ENCODE results near the gene AIP.
A peak's percentile ranks its signal among the peaks of the same experiment; 100 is the strongest.
"Not testable (repeated sequence)": the region's sequence is repeated elsewhere in the genome, so short reads cannot be mapped to it uniquely, and the experiment has no call there.

The AIP gene

DNA sequence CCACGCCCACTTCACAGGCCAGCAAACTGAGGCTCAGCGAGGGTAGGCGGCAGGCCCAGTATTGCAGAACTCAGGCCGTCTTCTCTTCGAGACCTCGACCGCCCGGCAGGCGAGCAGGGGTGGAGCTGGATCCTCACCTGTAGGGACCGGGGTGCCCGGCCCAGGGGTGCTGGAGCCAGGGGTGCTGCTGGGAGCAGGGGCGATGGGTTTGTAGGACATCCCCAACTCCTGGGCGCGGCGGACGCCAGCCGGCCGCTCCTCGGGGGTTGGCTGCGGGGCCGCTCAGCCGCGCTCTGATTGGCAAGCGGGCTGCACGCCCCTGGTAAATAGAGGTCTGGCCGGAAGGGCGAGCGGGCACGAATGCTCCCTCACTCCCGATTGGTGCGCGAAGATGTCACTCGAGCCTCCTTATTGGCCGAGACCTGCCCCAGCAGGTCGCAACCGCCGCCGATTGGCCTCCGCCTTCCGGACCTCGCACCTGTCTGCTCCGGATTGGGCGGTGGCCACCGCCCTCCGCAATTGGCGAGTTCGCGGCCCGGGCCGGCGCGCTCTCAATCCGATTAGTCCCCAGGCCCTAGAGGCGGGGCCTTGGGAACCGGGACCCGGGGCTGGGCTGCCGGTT, 25.1 kb downstream of the AIP start, which contains the start of gene CDK2AP2:
CDK2AP2 (minus strand) TSS at position 299 of the 622 bp plus-strand sequence; CDS start at position 219, 80 bp downstream.
- no peaks in the 10 kb centered on the region for H3K9me3 ChIP-seq (ENCODE audit: insufficient read depth, low read depth, low read length)
- no peaks in the 10 kb centered on the region for H3K9me2 ChIP-seq (replicated peaks; ENCODE audit: low read depth, low read length)
- H3K4me1 ChIP-seq (ENCODE audit: insufficient read depth, low read length, poor library complexity, severe bottlenecking): peaks cover 36% of the 10 kb centered on the region
- TF ChIP-seq EZH2phosphoT487 (IDR thresholded peaks at IDR 0.05; ENCODE audit: borderline replicate concordance): no peak
- TF ChIP-seq, protein P1, sequence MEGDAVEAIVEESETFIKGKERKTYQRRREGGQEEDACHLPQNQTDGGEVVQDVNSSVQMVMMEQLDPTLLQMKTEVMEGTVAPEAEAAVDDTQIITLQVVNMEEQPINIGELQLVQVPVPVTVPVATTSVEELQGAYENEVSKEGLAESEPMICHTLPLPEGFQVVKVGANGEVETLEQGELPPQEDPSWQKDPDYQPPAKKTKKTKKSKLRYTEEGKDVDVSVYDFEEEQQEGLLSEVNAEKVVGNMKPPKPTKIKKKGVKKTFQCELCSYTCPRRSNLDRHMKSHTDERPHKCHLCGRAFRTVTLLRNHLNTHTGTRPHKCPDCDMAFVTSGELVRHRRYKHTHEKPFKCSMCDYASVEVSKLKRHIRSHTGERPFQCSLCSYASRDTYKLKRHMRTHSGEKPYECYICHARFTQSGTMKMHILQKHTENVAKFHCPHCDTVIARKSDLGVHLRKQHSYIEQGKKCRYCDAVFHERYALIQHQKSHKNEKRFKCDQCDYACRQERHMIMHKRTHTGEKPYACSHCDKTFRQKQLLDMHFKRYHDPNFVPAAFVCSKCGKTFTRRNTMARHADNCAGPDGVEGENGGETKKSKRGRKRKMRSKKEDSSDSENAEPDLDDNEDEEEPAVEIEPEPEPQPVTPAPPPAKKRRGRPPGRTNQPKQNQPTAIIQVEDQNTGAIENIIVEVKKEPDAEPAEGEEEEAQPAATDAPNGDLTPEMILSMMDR (conservative IDR thresholded peaks at IDR 0.05; ENCODE audit: low read length): no peak
- no peaks in the 10 kb centered on the region for H3K27me3 ChIP-seq (ENCODE audit: insufficient read depth, low read length, poor library complexity, severe bottlenecking)
- peaks cover 32% of the 10 kb centered on the region for H3K79me2 ChIP-seq (ENCODE audit: insufficient read depth, low read length)
- peak within 1 kb of the TSS; percentile 98 for H3K4me2 ChIP-seq (ENCODE audit: low read depth, low read length, poor library complexity, severe bottlenecking)
- H3K9ac ChIP-seq (ENCODE audit: low read depth, low read length, poor library complexity, severe bottlenecking): peak within 1 kb of the TSS; percentile 78
- H2AFZ ChIP-seq (ENCODE audit: low read length): peak within 1 kb of the TSS; percentile 89
- H3F3A ChIP-seq (ENCODE audit: low read depth): peaks cover 6% of the 10 kb centered on the region
- H3K4me3 ChIP-seq (ENCODE audit: low read length, poor library complexity, severe bottlenecking): peak within 1 kb of the TSS; percentile 86
- H4K20me1 ChIP-seq (ENCODE audit: insufficient read depth, low read length, poor library complexity, severe bottlenecking): peaks cover 31% of the 10 kb centered on the region
- H3K36me3 ChIP-seq (ENCODE audit: insufficient read depth, low read length): no peaks in the 10 kb centered on the region

DNA sequence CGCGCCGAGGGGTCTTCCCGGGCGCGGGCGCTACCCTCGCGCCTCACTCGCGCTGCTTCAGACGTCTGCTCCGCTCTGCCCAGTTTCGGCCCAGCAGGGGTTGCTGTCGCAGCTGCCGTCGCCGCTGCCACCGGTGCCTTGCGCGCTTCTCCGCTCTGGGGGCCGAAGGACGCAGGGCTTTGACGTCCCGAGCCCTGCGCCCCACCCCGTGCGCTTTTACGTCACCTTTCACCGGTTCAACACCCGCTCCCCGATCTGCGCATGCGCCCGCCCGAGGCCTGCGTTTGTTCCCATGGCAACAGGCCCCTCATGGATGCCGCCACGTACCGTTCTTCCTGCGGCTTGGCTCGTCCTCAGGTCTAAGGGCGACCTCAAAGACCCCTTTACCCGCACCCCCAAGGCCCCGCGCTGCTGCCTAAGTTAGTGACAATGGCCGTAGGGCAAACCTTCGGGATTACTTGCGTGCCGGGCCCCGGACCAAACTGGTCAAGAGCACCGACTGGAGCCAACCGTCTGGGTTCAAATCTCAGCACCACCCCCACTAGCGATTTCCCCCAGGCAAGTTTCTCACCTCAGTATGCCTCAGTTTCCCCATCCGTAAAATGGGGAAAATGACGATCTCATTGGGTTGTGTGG, 25.8 kb downstream of the AIP start:
- H3K27me3 ChIP-seq (ENCODE audit: insufficient read depth, low read length, poor library complexity, severe bottlenecking): no peaks in the 10 kb centered on the region
- peak overlapping the region; percentile 86 for H3K4me3 ChIP-seq (ENCODE audit: low read length, poor library complexity, severe bottlenecking)
- H3K36me3 ChIP-seq (ENCODE audit: insufficient read depth, low read length): no peaks in the 10 kb centered on the region
- H3K4me1 ChIP-seq (ENCODE audit: insufficient read depth, low read length, poor library complexity, severe bottlenecking): peaks cover 33% of the 10 kb centered on the region
- H3K4me2 ChIP-seq (ENCODE audit: low read depth, low read length, poor library complexity, severe bottlenecking): peak overlapping the region; percentile 97
- peak overlapping the region; percentile 78 for H3K9ac ChIP-seq (ENCODE audit: low read depth, low read length, poor library complexity, severe bottlenecking)
- H3K79me2 ChIP-seq (ENCODE audit: insufficient read depth, low read length): peaks cover 26% of the 10 kb centered on the region
- peaks cover 26% of the 10 kb centered on the region for H4K20me1 ChIP-seq (ENCODE audit: insufficient read depth, low read length, poor library complexity, severe bottlenecking)
- TF ChIP-seq, protein P1 (conservative IDR thresholded peaks at IDR 0.05; ENCODE audit: low read length): no peak
- no peak for TF ChIP-seq EZH2phosphoT487 (IDR thresholded peaks at IDR 0.05; ENCODE audit: borderline replicate concordance)
- H2AFZ ChIP-seq (ENCODE audit: low read length): peak overlapping the region; percentile 89
- H3F3A ChIP-seq (ENCODE audit: low read depth): peaks cover 6% of the 10 kb centered on the region
- no peaks in the 10 kb centered on the region for H3K9me3 ChIP-seq (ENCODE audit: insufficient read depth, low read depth, low read length)
- no peaks in the 10 kb centered on the region for H3K9me2 ChIP-seq (replicated peaks; ENCODE audit: low read depth, low read length)

- no peak overlapping the region for H3K9ac ChIP-seq (ENCODE audit: low read depth, low read length, poor library complexity, severe bottlenecking)
- H3K36me3 ChIP-seq (ENCODE audit: insufficient read depth, low read length): no peaks in the 10 kb centered on the region
- no peak overlapping the region for H3K4me3 ChIP-seq (ENCODE audit: low read length, poor library complexity, severe bottlenecking)
- peaks cover 6% of the 10 kb centered on the region for H3F3A ChIP-seq (ENCODE audit: low read depth)
- peaks cover 16% of the 10 kb centered on the region for H3K79me2 ChIP-seq (ENCODE audit: insufficient read depth, low read length)
- TF ChIP-seq, protein P1 (conservative IDR thresholded peaks at IDR 0.05; ENCODE audit: low read length): no peak
- no peak for TF ChIP-seq EZH2phosphoT487 (IDR thresholded peaks at IDR 0.05; ENCODE audit: borderline replicate concordance)
- H3K9me3 ChIP-seq (ENCODE audit: insufficient read depth, low read depth, low read length): no peaks in the 10 kb centered on the region
- no peak overlapping the region for H2AFZ ChIP-seq (ENCODE audit: low read length)
- peaks cover 21% of the 10 kb centered on the region for H4K20me1 ChIP-seq (ENCODE audit: insufficient read depth, low read length, poor library complexity, severe bottlenecking)
- H3K27me3 ChIP-seq (ENCODE audit: insufficient read depth, low read length, poor library complexity, severe bottlenecking): no peaks in the 10 kb centered on the region
- H3K4me1 ChIP-seq (ENCODE audit: insufficient read depth, low read length, poor library complexity, severe bottlenecking): peaks cover 26% of the 10 kb centered on the region
- H3K9me2 ChIP-seq (replicated peaks; ENCODE audit: low read depth, low read length): no peaks in the 10 kb centered on the region
- H3K4me2 ChIP-seq (ENCODE audit: low read depth, low read length, poor library complexity, severe bottlenecking): no peak overlapping the region
These were observed 27.2 kb downstream of the AIP start for GRCh38 chr11:67510023-67510345.

DNA sequence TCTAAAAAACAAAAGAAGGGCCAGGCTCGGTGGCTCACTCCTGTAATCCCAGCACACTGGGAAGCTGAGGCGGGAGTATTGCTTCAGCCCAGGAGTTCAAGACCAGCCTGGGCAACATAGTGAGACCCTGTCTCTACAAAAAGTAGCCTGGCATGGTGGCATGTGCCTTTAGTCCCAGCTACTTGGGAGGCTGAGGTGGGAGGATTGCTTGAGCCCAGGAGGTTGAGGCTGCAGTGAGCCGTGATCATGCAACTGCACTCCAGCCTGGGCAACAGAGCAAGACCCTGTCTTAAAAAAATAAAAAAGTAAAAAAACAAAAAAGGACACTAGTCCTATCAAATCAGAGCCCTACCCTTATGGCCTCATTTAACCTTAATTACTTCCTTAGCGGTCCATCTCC, 28.7 kb downstream of the AIP start:
- H3K4me1 ChIP-seq (ENCODE audit: insufficient read depth, low read length, poor library complexity, severe bottlenecking): peaks cover 14% of the 10 kb centered on the region
- H2AFZ ChIP-seq (ENCODE audit: low read length); H3K9me2 ChIP-seq (replicated peaks; ENCODE audit: low read depth, low read length); H3K9ac ChIP-seq (ENCODE audit: low read depth, low read length, poor library complexity, severe bottlenecking); H3K4me3 ChIP-seq (ENCODE audit: low read length, poor library complexity, severe bottlenecking); H3F3A ChIP-seq (ENCODE audit: low read depth); H3K9me3 ChIP-seq (ENCODE audit: insufficient read depth, low read depth, low read length); H3K27me3 ChIP-seq (ENCODE audit: insufficient read depth, low read length, poor library complexity, severe bottlenecking); H3K36me3 ChIP-seq (ENCODE audit: insufficient read depth, low read length); H3K4me2 ChIP-seq (ENCODE audit: low read depth, low read length, poor library complexity, severe bottlenecking): not testable (repeated sequence)
- peaks cover 13% of the 10 kb centered on the region for H3K79me2 ChIP-seq (ENCODE audit: insufficient read depth, low read length)
- H4K20me1 ChIP-seq (ENCODE audit: insufficient read depth, low read length, poor library complexity, severe bottlenecking): peaks cover 12% of the 10 kb centered on the region

All from Loucy (cell line).